WTC11 (cell line): ENCODE measurements around the gene ARHGAP23.
A peak's percentile ranks its signal among the peaks of the same experiment; 100 is the strongest.

ENCODE experiments used
- ATF6 ChIP-seq: sonication (generic); formaldehyde crosslinking; IDR thresholded peaks from 2 replicates; pipeline ENCODE4 v1.8.1; 2023; ENCODE audit warnings: mild to moderate bottlenecking, missing genetic modification reagents
- ELF4 ChIP-seq: sonication (generic); formaldehyde crosslinking; IDR thresholded peaks from 2 replicates; pipeline ENCODE4 v1.8.1; 2022; ENCODE audit warnings: low read depth, mild to moderate bottlenecking, moderate library complexity, missing genetic modification reagents
- ESRRA ChIP-seq: sonication (generic); formaldehyde crosslinking; IDR thresholded peaks from 2 replicates; pipeline ENCODE4 v1.8.1; 2022; ENCODE audit warnings: mild to moderate bottlenecking, missing genetic modification reagents, borderline replicate concordance
- FOXK1 ChIP-seq: sonication (generic); formaldehyde crosslinking; IDR thresholded peaks from 2 replicates; pipeline ENCODE4 v1.8.0; 2022; ENCODE audit warnings: mild to moderate bottlenecking, moderate library complexity, missing genetic modification reagents
- FOXP4 ChIP-seq: sonication (generic); formaldehyde crosslinking; IDR thresholded peaks from 2 replicates; pipeline ENCODE4 v1.8.0; 2022; ENCODE audit warnings: mild to moderate bottlenecking, missing genetic modification reagents
- JUN ChIP-seq: sonication (generic); formaldehyde crosslinking; IDR thresholded peaks from 2 replicates; pipeline ENCODE4 v1.8.0; 2023; ENCODE audit warnings: mild to moderate bottlenecking, missing genetic modification reagents
- RELA ChIP-seq: sonication (generic); formaldehyde crosslinking; IDR thresholded peaks from 2 replicates; pipeline ENCODE4 v1.8.1; 2022; ENCODE audit warnings: missing genetic modification reagents, mild to moderate bottlenecking, borderline replicate concordance
- USF2 ChIP-seq: sonication (generic); formaldehyde crosslinking; IDR thresholded peaks from 2 replicates; pipeline ENCODE4 v1.8.1; 2023; ENCODE audit warnings: mild to moderate bottlenecking, missing genetic modification reagents, moderate library complexity
- ZMAT4 ChIP-seq: fragments of 250-450 bp; sonication (Bioruptor Pico); IDR thresholded peaks from 2 replicates; pipeline ENCODE4 v1.9.0; 2021; ENCODE audit warnings: mild to moderate bottlenecking
- ZSCAN18 ChIP-seq: fragments of 250-450 bp; sonication (Bioruptor Pico); IDR thresholded peaks from 2 replicates; pipeline ENCODE4 v2.1.2; 2022; ENCODE audit warnings: mild to moderate bottlenecking, moderate library complexity
- TF ChIP-seq, protein P1 (sequence below): sonication (generic); formaldehyde crosslinking; IDR thresholded peaks from 2 replicates; pipeline ENCODE4 v1.8.0; 2022; ENCODE audit warnings: mild to moderate bottlenecking, missing genetic modification reagents
- TF ChIP-seq, protein P2 (sequence below): fragments of 200-600 bp; IDR thresholded peaks from 2 replicates; pipeline ENCODE4 v1.8.0; 2022; ENCODE audit warnings: antibody characterized with exemption
- TF ChIP-seq, protein P3 (sequence below): sonication (generic); formaldehyde crosslinking; IDR thresholded peaks from 2 replicates; pipeline ENCODE4 v1.8.0; 2023; ENCODE audit warnings: missing genetic modification reagents, mild to moderate bottlenecking, borderline replicate concordance

- TF ChIP-seq ZMAT4: no peak
- TF ChIP-seq, protein P1, sequence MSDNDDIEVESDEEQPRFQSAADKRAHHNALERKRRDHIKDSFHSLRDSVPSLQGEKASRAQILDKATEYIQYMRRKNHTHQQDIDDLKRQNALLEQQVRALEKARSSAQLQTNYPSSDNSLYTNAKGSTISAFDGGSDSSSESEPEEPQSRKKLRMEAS (CRISPR knock-in tag): no peak
- TF ChIP-seq, protein P2, sequence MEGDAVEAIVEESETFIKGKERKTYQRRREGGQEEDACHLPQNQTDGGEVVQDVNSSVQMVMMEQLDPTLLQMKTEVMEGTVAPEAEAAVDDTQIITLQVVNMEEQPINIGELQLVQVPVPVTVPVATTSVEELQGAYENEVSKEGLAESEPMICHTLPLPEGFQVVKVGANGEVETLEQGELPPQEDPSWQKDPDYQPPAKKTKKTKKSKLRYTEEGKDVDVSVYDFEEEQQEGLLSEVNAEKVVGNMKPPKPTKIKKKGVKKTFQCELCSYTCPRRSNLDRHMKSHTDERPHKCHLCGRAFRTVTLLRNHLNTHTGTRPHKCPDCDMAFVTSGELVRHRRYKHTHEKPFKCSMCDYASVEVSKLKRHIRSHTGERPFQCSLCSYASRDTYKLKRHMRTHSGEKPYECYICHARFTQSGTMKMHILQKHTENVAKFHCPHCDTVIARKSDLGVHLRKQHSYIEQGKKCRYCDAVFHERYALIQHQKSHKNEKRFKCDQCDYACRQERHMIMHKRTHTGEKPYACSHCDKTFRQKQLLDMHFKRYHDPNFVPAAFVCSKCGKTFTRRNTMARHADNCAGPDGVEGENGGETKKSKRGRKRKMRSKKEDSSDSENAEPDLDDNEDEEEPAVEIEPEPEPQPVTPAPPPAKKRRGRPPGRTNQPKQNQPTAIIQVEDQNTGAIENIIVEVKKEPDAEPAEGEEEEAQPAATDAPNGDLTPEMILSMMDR: peak; percentile 78
- no peak for TF ChIP-seq ESRRA (CRISPR knock-in tag)
- no peak for TF ChIP-seq RELA
- no peak for TF ChIP-seq FOXP4 (CRISPR knock-in tag)
- TF ChIP-seq USF2: no peak
- TF ChIP-seq FOXK1: no peak
- TF ChIP-seq ATF6 (CRISPR knock-in tag): no peak
- no peak for TF ChIP-seq ELF4 (CRISPR knock-in tag)
- no peak for TF ChIP-seq JUN (CRISPR knock-in tag)
- TF ChIP-seq, protein P3, sequence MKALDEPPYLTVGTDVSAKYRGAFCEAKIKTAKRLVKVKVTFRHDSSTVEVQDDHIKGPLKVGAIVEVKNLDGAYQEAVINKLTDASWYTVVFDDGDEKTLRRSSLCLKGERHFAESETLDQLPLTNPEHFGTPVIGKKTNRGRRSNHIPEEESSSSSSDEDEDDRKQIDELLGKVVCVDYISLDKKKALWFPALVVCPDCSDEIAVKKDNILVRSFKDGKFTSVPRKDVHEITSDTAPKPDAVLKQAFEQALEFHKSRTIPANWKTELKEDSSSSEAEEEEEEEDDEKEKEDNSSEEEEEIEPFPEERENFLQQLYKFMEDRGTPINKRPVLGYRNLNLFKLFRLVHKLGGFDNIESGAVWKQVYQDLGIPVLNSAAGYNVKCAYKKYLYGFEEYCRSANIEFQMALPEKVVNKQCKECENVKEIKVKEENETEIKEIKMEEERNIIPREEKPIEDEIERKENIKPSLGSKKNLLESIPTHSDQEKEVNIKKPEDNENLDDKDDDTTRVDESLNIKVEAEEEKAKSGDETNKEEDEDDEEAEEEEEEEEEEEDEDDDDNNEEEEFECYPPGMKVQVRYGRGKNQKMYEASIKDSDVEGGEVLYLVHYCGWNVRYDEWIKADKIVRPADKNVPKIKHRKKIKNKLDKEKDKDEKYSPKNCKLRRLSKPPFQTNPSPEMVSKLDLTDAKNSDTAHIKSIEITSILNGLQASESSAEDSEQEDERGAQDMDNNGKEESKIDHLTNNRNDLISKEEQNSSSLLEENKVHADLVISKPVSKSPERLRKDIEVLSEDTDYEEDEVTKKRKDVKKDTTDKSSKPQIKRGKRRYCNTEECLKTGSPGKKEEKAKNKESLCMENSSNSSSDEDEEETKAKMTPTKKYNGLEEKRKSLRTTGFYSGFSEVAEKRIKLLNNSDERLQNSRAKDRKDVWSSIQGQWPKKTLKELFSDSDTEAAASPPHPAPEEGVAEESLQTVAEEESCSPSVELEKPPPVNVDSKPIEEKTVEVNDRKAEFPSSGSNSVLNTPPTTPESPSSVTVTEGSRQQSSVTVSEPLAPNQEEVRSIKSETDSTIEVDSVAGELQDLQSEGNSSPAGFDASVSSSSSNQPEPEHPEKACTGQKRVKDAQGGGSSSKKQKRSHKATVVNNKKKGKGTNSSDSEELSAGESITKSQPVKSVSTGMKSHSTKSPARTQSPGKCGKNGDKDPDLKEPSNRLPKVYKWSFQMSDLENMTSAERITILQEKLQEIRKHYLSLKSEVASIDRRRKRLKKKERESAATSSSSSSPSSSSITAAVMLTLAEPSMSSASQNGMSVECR (CRISPR knock-in tag): no peak
- no peak for TF ChIP-seq ZSCAN18 (CRISPR knock-in tag)
Observed at GRCh38 chr17:38444151-38444550, 15.9 kb downstream of the ARHGAP23 start.
